ENCODE data around the gene PARPBP.
"Not testable (repeated sequence)": the region's sequence is repeated elsewhere in the genome, so short reads cannot be mapped to it uniquely, and the experiment has no call there.

The PARPBP gene

GRCh38 chr12:102119674-102120563, at the start of gene PARPBP, which contains the start of gene NUP37:
Gene PARPBP, plus strand, starts transcription at chr12:102120183. Its CDS starts 3,706 bp downstream, at chr12:102123889.
Gene NUP37, minus strand, starts transcription at chr12:102120114. Its CDS starts 1,596 bp downstream, at chr12:102118518.
- peak; percentile 85 for DNase-seq (ENCODE audit: low read depth)

- not testable (repeated sequence) for DNase-seq (ENCODE audit: low read depth)
Measured at GRCh38 chr12:102072092-102072491, 47.9 kb upstream of the PARPBP start.

- no peak for DNase-seq (ENCODE audit: low read depth)
Measured at GRCh38 chr12:102080842-102081241, 39.1 kb upstream of the PARPBP start.

GRCh38 chr12:102089228-102089835, 30.7 kb upstream of the PARPBP start:
- not testable (repeated sequence) for DNase-seq (ENCODE audit: low read depth)

- DNase-seq (ENCODE audit: low read depth): no peak
Measured at GRCh38 chr12:102093319-102093718, 26.7 kb upstream of the PARPBP start.

GRCh38 chr12:102095677-102096263, 24.2 kb upstream of the PARPBP start:
- DNase-seq (ENCODE audit: low read depth): no peak

- DNase-seq (ENCODE audit: low read depth): no peak
Measured at GRCh38 chr12:102096855-102097254, 23.1 kb upstream of the PARPBP start.

- DNase-seq (ENCODE audit: low read depth): no peak
Measured at GRCh38 chr12:102106905-102107304, 13.1 kb upstream of the PARPBP start.

GRCh38 chr12:102107970-102108369, 12.0 kb upstream of the PARPBP start:
- DNase-seq (ENCODE audit: low read depth): no peak

GRCh38 chr12:102110782-102111181, 9.2 kb upstream of the PARPBP start:
- no peak for DNase-seq (ENCODE audit: low read depth)

- no peak for DNase-seq (ENCODE audit: low read depth)
Measured at GRCh38 chr12:102114212-102114611, 5.8 kb upstream of the PARPBP start.

- DNase-seq (ENCODE audit: low read depth): no peak
Measured at GRCh38 chr12:102116392-102116791, 3.6 kb upstream of the PARPBP start.

- no peak for DNase-seq (ENCODE audit: low read depth)
Measured at GRCh38 chr12:102118874-102119273, 1.1 kb upstream of the PARPBP start.

GRCh38 chr12:102120564-102120873, 536 bp downstream of the PARPBP start:
- no peak for DNase-seq (ENCODE audit: low read depth)

- DNase-seq (ENCODE audit: low read depth): no peak
Measured at GRCh38 chr12:102120886-102121285, 903 bp downstream of the PARPBP start.

- not testable (repeated sequence) for DNase-seq (ENCODE audit: low read depth)
Measured at GRCh38 chr12:102121328-102121727, 1.3 kb downstream of the PARPBP start.

- DNase-seq (ENCODE audit: low read depth): not testable (repeated sequence)
Measured at GRCh38 chr12:102130720-102131119, 10.7 kb downstream of the PARPBP start.

- DNase-seq (ENCODE audit: low read depth): not testable (repeated sequence)
Measured at GRCh38 chr12:102131442-102131841, 11.5 kb downstream of the PARPBP start.

- not testable (repeated sequence) for DNase-seq (ENCODE audit: low read depth)
Measured at GRCh38 chr12:102137619-102138018, 17.6 kb downstream of the PARPBP start.

- not testable (repeated sequence) for DNase-seq (ENCODE audit: low read depth)
Measured at GRCh38 chr12:102142866-102143373, 22.9 kb downstream of the PARPBP start.

- no peak for DNase-seq (ENCODE audit: low read depth)
Measured at GRCh38 chr12:102144221-102144620, 24.2 kb downstream of the PARPBP start.

GRCh38 chr12:102147062-102147587, 27.1 kb downstream of the PARPBP start:
- not testable (repeated sequence) for DNase-seq (ENCODE audit: low read depth)
